ENCODE results near the gene ABLIM1.

The ABLIM1 gene

GRCh38 chr10:114684084-114684821 is 26.2 kb upstream of the ABLIM1 start:
- ChIA-PET CTCF (interaction anchor here (0.8 kb wide), 1 partner anchor 11 kb away, joined by 3 read pairs; no protein-coding TSS in a partner anchor), POLR2A (no interaction called here)
- Histone ChIP-seq H3K9me3 (ENCODE audit: control insufficient read depth, insufficient read depth, low read depth, low read length) (no peaks in the 10 kb centered on the region), H3K36me3 (ENCODE audit: control insufficient read depth in 2 of 2, insufficient read depth in 1 of 2, low read length in 2 of 2) (no peaks in the 10 kb centered on the region), H3K27ac (ENCODE audit: extremely low read depth, low read depth, low read length) (peak overlapping the region; percentile 38; the same call in 1 of the 2 replicates), H3K4me1 (ENCODE audit: control insufficient read depth, insufficient read depth, low read length) (peaks cover 56% of the 10 kb centered on the region), H3K4me3 (ENCODE audit: low read depth, low read length) (no peak overlapping the region)
- peak; percentile 97 for TF ChIP-seq KLF9 (tag by site-specific recombination; IDR thresholded peaks at IDR 0.05; ENCODE audit: low read depth)
- TF ChIP-seq, protein P1, sequence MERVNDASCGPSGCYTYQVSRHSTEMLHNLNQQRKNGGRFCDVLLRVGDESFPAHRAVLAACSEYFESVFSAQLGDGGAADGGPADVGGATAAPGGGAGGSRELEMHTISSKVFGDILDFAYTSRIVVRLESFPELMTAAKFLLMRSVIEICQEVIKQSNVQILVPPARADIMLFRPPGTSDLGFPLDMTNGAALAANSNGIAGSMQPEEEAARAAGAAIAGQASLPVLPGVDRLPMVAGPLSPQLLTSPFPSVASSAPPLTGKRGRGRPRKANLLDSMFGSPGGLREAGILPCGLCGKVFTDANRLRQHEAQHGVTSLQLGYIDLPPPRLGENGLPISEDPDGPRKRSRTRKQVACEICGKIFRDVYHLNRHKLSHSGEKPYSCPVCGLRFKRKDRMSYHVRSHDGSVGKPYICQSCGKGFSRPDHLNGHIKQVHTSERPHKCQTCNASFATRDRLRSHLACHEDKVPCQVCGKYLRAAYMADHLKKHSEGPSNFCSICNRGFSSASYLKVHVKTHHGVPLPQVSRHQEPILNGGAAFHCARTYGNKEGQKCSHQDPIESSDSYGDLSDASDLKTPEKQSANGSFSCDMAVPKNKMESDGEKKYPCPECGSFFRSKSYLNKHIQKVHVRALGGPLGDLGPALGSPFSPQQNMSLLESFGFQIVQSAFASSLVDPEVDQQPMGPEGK (tag by site-specific recombination; IDR thresholded peaks at IDR 0.05), result 0 out of 2 replicates have a peak, but pooled peaks have one; percentile 12
- TF ChIP-seq ZEB2 (tag by site-specific recombination; IDR thresholded peaks at IDR 0.05), result no peak
- peak; percentile 67 for TF ChIP-seq EGR2 (tag by site-specific recombination; IDR thresholded peaks at IDR 0.05; ENCODE audit: low read depth)
- no peak for TF ChIP-seq FEZF1 (tag by site-specific recombination; IDR thresholded peaks at IDR 0.05)
- TF ChIP-seq ZBTB17 (tag by site-specific recombination; IDR thresholded peaks at IDR 0.05), result peak; percentile 94
- no peak for TF ChIP-seq ZNF585B (tag by site-specific recombination; IDR thresholded peaks at IDR 0.05)
- TF ChIP-seq KLF10 (tag by site-specific recombination; IDR thresholded peaks at IDR 0.05), result peak; percentile 47
- no peak for TF ChIP-seq WT1 (tag by site-specific recombination; IDR thresholded peaks at IDR 0.05)
- TF ChIP-seq REPIN1 (tag by site-specific recombination; IDR thresholded peaks at IDR 0.05; ENCODE audit: low read depth), result no peak
- peak; percentile 81 for TF ChIP-seq KLF1 (tag by site-specific recombination; IDR thresholded peaks at IDR 0.05)
- TF ChIP-seq, protein P2, sequence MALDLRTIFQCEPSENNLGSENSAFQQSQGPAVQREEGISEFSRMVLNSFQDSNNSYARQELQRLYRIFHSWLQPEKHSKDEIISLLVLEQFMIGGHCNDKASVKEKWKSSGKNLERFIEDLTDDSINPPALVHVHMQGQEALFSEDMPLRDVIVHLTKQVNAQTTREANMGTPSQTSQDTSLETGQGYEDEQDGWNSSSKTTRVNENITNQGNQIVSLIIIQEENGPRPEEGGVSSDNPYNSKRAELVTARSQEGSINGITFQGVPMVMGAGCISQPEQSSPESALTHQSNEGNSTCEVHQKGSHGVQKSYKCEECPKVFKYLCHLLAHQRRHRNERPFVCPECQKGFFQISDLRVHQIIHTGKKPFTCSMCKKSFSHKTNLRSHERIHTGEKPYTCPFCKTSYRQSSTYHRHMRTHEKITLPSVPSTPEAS (tag by site-specific recombination; IDR thresholded peaks at IDR 0.05), result no peak
- TF ChIP-seq ZFHX2 (tag by site-specific recombination; conservative IDR thresholded peaks at IDR 0.05), result peak; percentile 70
- 0 out of 2 replicates have a peak, but pooled peaks have one; percentile 64 for TF ChIP-seq ZNF600 (tag by site-specific recombination; IDR thresholded peaks at IDR 0.05)
- no peak for TF ChIP-seq ZNF433 (tag by site-specific recombination; IDR thresholded peaks at IDR 0.05; ENCODE audit: low read depth)
- no peak for TF ChIP-seq ZNF426 (tag by site-specific recombination; IDR thresholded peaks at IDR 0.05)
- TF ChIP-seq, protein P3, sequence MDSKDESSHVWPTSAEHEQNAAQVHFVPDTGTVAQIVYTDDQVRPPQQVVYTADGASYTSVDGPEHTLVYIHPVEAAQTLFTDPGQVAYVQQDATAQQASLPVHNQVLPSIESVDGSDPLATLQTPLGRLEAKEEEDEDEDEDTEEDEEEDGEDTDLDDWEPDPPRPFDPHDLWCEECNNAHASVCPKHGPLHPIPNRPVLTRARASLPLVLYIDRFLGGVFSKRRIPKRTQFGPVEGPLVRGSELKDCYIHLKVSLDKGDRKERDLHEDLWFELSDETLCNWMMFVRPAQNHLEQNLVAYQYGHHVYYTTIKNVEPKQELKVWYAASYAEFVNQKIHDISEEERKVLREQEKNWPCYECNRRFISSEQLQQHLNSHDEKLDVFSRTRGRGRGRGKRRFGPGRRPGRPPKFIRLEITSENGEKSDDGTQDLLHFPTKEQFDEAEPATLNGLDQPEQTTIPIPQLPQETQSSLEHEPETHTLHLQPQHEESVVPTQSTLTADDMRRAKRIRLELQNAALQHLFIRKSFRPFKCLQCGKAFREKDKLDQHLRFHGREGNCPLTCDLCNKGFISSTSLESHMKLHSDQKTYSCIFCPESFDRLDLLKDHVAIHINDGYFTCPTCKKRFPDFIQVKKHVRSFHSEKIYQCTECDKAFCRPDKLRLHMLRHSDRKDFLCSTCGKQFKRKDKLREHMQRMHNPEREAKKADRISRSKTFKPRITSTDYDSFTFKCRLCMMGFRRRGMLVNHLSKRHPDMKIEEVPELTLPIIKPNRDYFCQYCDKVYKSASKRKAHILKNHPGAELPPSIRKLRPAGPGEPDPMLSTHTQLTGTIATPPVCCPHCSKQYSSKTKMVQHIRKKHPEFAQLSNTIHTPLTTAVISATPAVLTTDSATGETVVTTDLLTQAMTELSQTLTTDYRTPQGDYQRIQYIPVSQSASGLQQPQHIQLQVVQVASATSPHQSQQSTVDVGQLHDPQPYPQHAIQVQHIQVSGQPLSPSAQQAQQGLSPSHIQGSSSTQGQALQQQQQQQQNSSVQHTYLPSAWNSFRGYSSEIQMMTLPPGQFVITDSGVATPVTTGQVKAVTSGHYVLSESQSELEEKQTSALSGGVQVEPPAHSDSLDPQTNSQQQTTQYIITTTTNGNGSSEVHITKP (tag by site-specific recombination; IDR thresholded peaks at IDR 0.05), result peak; percentile 63; the same call in 1 of the 2 replicates
- no peak for TF ChIP-seq ZNF391 (tag by site-specific recombination; IDR thresholded peaks at IDR 0.05; ENCODE audit: borderline replicate concordance, low read depth)
- TF ChIP-seq HOXD13 (CRISPR knock-in tag; IDR thresholded peaks at IDR 0.05; ENCODE audit: borderline replicate concordance), result no peak
